GM21447 (cell line): ENCODE results near the gene SSNA1.
A peak's percentile ranks its signal among the peaks of the same experiment; 100 is the strongest.

ENCODE experiments used
- ATAC-seq: cut with Tn5 transposase; IDR thresholded peaks from one replicate; pipeline ENCODE4 v1.9.1; 2021; ENCODE audit not compliant: unreplicated experiment

Gene SSNA1

DNA sequence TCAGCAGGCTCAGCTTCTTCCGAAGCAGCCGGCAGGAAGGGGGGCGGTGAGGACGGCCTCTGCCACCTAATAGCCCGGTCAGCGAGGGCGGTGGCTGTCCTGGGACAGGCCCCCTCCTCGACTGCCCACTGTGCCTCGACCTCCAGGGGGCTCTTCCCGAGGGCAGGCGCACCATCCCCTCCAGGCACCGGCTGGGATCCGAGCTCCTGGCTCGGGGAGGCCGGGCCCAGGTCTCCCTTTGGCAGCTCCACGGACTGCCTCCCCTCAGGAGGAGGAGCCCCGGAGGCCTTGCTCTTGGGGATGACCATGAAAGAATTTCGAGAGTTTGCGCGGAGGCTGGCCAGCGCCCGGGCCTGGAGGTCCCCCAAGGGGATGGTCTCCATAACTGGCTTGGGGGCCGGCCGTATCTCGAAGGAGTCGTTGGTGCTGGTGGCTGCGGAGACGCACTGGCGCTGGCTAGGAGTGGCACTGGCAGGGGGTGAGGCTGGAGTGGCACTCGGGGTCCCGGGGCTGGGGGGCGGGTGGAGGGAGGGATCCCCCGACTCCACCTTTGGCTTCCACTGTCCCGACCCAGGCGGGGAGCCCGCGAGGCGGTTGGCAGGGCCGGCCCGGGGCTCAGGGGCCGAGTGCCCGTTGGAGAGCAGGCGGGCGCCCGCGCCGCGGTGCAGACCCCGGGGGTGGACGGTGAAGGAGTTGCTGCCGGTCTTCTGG is 11.1 kb downstream of the SSNA1 start:
- no peak for ATAC-seq

DNA sequence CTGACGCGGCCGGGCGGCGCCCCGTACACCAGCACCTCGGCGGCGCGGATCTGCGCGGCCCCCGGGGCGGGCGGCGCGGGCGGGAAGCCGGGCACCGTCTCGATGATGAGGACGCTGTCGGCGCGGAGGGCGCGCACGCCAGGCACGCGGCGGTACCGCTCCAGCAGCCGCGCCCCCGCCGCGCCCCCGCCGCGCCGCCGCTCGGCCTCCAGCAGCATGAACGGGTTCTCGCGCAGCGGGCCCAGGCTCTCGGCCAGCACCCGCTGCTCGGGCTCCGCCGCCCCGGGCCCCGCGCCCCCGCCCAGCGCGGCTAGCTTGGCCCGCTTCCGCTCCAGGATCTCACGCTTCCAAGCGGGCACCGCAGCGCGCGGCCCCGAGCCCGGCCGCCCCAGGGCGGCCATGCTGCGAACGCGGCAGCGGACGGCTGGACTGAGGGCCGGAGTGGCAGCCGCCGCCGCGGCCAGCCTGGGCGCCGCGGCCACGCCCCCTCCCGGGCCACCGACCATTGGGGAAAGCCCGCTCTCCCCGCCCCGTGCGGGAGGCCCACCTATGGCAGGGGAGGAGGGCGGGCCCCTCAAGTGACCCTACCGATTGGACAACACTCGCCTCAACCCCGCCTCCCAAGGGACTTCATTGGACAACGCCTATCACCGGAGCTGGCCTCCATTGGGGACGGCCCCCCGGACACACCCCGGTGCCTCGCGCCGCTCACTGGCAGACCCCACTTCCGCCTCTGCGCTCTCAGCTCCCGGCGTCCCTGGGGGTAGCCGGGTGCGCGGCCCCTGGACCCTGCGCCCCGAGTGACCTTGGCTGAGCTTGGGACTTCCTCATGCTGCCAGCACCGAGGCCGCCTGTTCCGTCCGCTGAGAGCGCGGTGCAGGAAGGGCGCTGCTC is 12.1 kb downstream of the SSNA1 start, which contains the start of gene TPRN:
TPRN (minus strand) TSS at position 431 of the 894 bp plus-strand sequence; CDS start at position 401, 30 bp downstream.
- ATAC-seq, result peak; percentile 90

- no peak for ATAC-seq
These were observed 12.9 kb downstream of the SSNA1 start for GRCh38 chr9:137201205-137201868.

DNA sequence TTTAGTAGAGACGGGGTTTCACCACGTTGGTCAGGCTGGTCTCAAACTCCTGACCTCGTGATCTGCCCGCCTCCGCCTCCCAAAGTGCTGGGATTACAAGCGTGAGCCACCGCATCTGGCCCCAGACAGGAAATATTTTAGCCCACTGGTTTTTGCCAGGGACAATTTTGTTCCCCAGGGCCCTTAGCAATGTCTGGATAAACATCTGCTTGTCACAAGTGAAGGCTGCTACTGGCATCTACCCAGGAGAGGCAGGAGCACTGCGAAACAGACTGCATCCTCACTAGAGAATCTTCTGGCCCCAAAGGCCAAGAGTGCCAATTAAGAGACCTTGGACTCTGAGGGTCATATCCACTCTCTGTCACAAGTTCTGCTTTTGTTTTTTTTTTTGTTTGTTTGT is 14.5 kb downstream of the SSNA1 start:
- ATAC-seq, result no peak

GRCh38 chr9:137204731-137205125 is 16.3 kb downstream of the SSNA1 start:
- no peak for ATAC-seq

DNA sequence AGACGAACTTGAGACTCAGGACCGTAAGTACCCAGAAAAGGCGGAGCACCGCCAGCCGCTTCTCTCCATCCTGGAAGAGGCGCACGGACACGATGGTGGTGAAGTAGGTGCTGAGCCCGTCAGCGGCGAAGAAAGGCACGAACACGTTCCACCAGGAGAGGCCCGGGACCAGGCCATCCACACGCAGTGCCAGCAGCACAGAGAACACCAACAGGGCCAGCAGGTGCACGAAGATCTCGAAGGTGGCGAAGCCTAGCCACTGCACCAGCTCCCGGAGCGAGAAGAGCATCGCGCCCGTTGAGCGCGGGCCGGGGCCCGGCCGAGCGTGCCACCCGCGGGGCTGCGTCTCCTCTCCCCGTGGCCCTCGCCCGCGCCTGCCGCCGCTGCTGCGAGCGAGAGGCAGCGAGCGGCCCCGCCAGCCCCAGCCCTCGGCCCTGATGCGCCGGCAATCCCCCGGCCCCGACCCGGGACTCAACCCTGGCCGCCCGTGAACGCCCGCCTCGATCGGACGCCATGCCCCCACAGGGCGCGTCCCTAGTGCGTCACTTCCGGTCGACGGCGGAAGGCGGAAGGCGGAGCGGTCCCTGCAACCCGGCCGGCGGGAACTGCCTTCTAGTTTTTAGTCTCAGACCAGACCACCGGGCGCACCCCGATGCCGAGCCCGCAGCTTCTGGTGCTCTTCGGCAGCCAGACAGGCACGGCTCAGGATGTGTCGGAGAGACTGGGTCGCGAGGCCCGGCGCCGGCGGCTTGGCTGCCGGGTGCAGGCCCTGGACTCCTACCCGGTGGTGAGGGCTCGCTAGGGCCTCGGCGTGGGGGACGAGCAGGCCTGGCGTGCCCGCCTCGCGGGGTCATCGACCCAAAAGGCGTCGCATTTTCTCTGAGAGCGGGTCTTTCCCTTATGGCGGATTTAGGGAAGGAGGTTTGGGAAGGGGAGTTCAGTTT is 16.9 kb downstream of the SSNA1 start, which contains the start of the genes NDOR1 and TMEM203:
NDOR1 (plus strand) TSS at position 575 of the 944 bp plus-strand sequence; CDS start at position 653, 78 bp downstream.
TMEM203 (minus strand) TSS at position 523 of the 944 bp plus-strand sequence; CDS start at position 289, 234 bp downstream.
- peak; percentile 33 for ATAC-seq

GRCh38 chr9:137206602-137207001 is 18.1 kb downstream of the SSNA1 start:
- ATAC-seq, result no peak

DNA sequence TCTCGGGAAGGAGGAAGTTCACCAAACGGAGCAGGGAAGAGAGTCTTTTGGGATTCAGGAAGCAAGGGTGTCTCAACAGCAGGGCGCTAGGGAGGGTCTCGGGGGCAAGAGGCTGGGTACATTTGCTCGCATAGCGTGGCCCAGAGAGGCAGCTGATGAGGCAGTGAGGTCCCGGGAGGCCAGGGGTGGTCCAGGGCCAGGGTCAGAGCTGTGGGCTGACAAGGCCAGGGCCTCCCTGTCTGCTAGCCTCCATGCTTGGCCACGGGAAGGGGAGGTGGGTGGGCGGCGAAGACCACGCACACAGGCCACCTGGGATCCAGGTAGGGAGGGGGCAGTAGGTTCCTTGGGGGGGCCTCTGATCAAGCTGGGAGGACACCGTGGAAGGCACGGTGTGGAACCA is 23.1 kb downstream of the SSNA1 start:
- no peak for ATAC-seq

DNA sequence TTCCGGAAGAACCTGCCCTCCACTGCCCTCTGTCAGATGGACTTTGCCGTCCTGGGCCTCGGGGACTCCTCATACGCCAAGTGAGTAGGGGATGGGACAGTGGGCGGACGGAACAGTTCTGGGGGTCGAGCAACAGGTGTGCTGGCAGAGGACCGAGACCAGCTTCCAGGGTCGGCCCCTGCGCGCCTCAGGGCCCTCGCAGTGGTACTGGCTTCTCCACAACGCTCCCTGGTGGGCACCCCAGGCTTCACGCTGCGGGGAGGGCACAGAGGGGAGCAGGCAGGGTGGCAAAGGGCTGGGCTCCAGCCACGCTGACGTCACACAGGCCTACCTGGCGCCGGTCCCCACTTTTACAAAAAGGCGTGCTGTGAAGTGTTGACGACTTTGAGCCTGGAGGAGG is 24.0 kb downstream of the SSNA1 start:
- no peak for ATAC-seq

DNA sequence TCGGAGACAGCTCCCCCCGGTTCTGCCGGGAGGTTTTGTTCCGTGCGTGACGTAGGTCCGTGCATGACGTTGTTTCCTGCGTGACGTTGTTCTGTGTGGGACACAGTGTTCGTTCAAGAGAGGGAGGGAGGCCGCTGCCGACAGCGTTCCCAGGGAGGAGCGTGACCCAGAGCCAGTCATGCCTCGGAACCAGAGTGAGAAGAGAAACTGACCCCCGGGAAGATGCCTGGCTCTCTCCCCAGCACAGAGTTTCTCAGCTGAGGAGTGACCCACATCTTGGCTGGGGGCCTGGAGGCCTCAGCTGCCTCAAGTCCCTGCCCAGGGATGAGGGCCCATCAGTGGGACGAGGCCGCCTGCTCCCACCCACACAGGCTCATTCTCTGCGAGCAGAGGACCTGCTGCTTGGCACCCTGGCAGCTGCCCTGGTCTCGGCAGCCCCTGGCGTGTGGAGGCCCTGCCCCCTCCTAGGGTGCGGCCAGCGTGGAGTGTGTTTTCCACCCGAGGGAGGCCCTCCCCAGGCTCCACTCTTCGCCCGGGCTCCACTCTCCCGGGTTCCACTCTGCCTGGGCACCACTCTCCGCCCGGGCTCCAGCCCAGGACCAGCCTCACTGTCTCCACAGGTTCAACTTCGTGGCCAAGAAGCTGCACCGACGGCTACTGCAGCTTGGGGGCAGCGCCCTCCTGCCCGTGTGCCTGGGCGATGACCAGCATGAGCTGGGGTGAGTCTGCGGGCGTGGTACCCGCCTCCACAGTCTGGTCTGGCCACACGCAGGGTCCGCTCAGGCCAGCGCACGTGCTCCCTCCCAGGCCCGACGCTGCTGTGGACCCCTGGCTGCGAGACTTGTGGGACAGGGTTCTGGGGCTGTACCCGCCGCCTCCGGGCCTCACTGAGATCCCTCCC is 24.9 kb downstream of the SSNA1 start:
- ATAC-seq, result no peak

DNA sequence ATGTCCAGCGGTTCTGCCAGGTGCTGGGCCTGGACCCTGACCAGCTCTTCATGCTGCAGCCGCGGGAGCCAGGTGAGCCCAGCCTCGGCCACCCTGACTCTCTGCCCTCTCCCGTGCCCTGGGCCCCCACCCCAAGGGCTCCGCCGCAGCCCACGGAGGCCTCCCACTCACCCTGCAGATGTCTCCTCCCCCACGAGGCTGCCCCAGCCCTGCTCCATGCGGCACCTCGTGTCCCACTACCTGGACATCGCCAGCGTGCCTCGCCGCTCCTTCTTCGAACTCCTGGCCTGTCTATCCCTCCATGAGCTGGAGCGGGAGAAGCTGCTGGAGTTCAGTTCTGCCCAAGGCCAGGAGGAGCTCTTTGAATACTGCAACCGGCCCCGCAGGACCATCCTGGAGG is 26.1 kb downstream of the SSNA1 start:
- ATAC-seq, result no peak

DNA sequence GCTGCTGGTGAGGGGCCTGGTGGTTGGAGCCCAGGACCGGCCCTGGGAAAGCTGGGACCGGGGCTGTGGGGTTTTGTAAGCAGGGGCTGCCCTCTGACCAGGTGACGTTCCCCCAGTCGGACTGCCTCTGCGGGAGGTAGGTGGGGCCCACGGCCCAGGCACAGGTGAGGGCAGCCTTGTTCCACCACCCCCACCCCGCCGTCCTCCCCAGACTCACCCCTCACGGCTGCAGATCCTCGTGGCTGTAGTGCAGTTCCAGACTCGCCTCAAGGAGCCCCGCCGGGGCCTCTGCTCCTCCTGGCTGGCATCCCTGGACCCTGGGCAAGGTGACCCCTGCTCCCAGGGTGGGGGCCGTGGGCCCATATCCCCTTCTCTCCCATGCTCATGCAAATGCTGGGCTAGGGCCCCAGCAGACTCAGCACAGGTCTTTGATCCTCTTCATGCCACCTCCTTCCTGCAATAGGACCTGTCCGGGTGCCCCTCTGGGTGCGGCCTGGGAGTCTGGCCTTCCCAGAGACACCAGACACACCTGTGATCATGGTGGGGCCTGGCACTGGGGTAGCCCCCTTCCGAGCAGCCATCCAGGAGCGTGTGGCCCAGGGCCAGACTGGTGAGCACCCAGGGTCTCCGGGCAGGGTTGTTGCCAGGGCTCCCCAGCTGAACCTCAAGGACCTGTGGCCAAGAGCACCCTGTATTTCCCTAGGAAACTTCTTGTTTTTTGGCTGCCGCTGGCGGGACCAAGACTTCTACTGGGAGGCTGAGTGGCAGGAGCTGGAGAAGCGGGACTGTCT is 26.9 kb downstream of the SSNA1 start:
- no peak for ATAC-seq

DNA sequence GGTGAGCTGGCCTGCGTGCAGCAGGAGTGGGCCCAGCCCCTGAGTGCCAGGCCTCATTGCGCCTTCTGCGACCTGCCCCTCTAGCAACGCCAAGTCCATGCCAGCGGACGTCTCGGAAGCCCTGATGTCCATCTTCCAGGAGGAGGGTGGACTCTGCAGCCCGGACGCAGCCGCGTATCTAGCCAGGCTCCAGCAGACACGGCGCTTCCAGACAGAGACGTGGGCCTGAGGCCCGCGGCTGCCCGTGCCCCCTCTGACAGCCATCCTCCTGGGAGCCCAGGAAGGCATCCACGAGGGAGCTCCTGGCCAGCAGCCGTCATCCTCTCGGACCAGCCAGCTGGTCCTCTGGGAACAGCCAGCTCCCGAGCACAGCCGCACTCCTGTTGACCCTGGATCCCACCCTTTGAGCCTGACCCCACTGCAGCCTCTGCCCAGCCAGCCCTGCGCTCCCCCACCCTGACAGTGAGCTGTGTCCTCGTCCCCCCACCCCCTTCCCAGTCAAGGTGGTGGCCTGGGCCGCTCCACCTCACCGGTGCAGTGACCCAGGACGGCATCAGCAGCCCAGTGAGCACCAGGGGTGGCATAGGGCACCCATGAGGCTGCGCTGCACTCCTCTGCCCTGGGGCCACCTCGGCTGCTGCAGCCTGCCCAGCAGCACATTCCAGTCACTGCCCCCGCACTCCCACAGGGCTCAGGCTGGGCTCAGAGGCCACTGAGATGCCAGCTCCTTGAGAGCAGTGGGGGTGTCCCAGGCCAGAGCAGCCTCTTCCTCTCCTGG is 27.9 kb downstream of the SSNA1 start:
- ATAC-seq, result no peak

DNA sequence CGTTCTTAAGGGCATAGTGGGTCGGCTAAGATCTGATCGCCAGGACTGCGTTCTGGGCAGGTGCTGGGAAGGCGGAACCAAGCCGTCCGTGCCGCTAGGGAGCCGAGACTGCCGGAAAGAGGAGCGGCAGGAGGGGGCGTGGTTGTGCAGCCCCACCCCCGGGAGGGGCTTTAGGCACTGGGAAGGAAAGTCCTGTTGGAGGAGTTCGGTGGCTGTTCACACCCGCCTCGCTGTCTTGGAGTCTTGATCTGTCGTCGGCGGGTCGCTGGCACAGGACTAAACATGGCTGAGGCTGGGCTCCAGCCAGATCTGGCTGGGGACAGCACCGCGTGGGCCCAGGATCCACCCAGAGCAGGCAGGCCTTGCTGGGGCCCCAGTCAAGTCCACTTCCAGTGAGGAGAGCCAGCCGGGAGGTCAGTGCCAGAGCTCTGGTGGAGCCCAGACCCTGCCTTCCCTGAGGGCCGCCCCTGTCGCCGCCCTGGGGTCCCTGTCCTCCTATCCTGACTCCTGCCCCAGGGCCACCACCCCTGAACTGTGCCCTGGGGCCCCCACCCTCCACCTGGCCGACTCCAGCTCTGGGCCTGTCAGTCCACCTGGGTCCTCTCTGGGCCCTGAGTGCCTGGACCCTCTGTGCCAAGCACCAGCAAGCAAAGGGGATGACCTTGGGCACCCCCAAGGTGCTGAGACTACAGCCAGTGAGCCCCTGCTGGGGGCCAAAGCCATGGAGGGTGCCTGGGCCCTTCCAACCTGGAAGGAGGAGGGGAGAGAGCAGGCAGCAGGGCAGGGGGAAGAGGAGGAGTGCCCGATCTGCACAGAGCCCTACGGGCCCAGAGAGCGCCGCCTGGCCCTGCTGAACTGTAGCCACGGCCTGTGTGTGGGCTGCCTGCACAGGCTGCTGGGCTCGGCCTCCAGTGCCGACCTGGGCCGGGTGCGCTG is 29.1 kb downstream of the SSNA1 start:
- ATAC-seq, result no peak

- ATAC-seq, result no peak
These were observed 29.8 kb downstream of the SSNA1 start for GRCh38 chr9:137218212-137218753.

GRCh38 chr9:137218754-137219271 is 30.3 kb downstream of the SSNA1 start:
- ATAC-seq, result no peak
